GM10266 (cell line): ENCODE data around the gene IRF8.

Experiments used
- DNase-seq: peaks from one replicate; pipeline ENCODE4 v3.0.0; 2012; ENCODE audit errors: extremely low spot score
- CTCF ChIP-seq: IDR thresholded peaks from 2 replicates; pipeline ENCODE4 v1.5.1; 2012; ENCODE audit warnings: mild to moderate bottlenecking, low read depth; ENCODE audit not compliant: control insufficient read depth, insufficient read depth; ENCODE audit errors: missing control alignments

Gene IRF8

GRCh38 chr16:85931596-85932402, 32.8 kb downstream of the IRF8 start:
- no peak for DNase-seq
- TF ChIP-seq CTCF = peak; percentile 16

GRCh38 chr16:85934210-85934609, 35.2 kb downstream of the IRF8 start:
- no peak for DNase-seq
- no peak for TF ChIP-seq CTCF

GRCh38 chr16:85935391-85935973, 36.5 kb downstream of the IRF8 start:
- TF ChIP-seq CTCF = no peak
- no peak for DNase-seq

GRCh38 chr16:85935974-85936760, 37.2 kb downstream of the IRF8 start:
- TF ChIP-seq CTCF = no peak
- DNase-seq = peak; percentile 79

- TF ChIP-seq CTCF = no peak
- no peak for DNase-seq
Measured at GRCh38 chr16:85936816-85937215, 37.9 kb downstream of the IRF8 start.

GRCh38 chr16:85940214-85940613, 41.3 kb downstream of the IRF8 start:
- DNase-seq = no peak
- no peak for TF ChIP-seq CTCF
